Adrenal gland (tissue), 19 donors: ENCODE data around the gene TPK1. TPM values are rescaled to one million over a fixed set of nuclear protein-coding genes. Genes with fewer than 3 reads are reported as not detected.
A peak's percentile ranks its signal among the peaks of the same experiment; 100 is the strongest.

Experiments
- DNase-seq, 7 donors: peaks; one replicate each; pipeline ENCODE4 v3.0.0-alpha.2; 2019 to 2020
- H3K27ac ChIP-seq, 5 donors: fragments of 200-600 bp; sonication (generic) in 4 of 5; 1 replicate in 3 of 5; 2 replicates in 2 of 5; pipeline versions ENCODE4 v1.5.1 to v1.8.0; 2016 to 2020; ENCODE audit warnings: mild to moderate bottlenecking in 1 of 5
- H3K27me3 ChIP-seq: fragments of 200-600 bp; 2 replicates; pipeline ENCODE4 v1.8.0; 2021
- H3K36me3 ChIP-seq, 2 donors: fragments of 200-600 bp; replicated peaks in 1 of 2; 1 replicate in 1 of 2; 2 replicates in 1 of 2; pipeline versions ENCODE4 v1.5.1 to v1.8.0; 2018 to 2022
- H3K4me1 ChIP-seq, 2 donors: fragments of 200-600 bp; replicated peaks in 1 of 2; 1 replicate in 1 of 2; 2 replicates in 1 of 2; pipeline versions ENCODE4 v1.5.1 to v1.8.0; 2018 to 2021
- H3K4me3 ChIP-seq, 4 donors: fragments of 200-600 bp; sonication (generic) in 3 of 4; one replicate each; pipeline ENCODE4 v1.5.1; 2016 to 2018
- H3K9me3 ChIP-seq, 3 donors: fragments of 200-600 bp; sonication (generic) in 1 of 3; replicated peaks in 1 of 3; 1 replicate in 2 of 3; 2 replicates in 1 of 3; pipeline versions ENCODE4 v1.5.1 to v1.8.0; 2016 to 2021
- POLR2A ChIP-seq, 2 donors: fragments of 450-650 bp; IDR thresholded peaks; one replicate each; pipeline ENCODE4 v1.6.1; 2017; ENCODE audit warnings: antibody characterized with exemption in 2 of 2, mild to moderate bottlenecking in 2 of 2, moderate library complexity in 1 of 2
- WGBS, 4 donors: extraction: QIAGEN DNeasy Blood & Tissue Kit in 2 of 4; methylation state at CpG; one replicate each; pipeline versions ENCODE4 v1.1.5 to v1.1.7; 2013 to 2017; 5-methylcytosine and 5-hydroxymethylcytosine counted together
- intact Hi-C, 2 donors: fragments of 100-400 bp; cut with DNase I; formaldehyde crosslinking; loops; one replicate each; pipeline versions ENCODE4 v1.14.1 to v1.15.0; 2022 to 2023
- long read RNA-seq, 10 donors: library from polyadenylated mRNA in 3 of 10; unstranded in 2 of 10; stranded (forward) in 1 of 10; transcript quantifications; one replicate each; pipeline ENCODE4 v2.0.0 and lab custom pipeline, GENCODE V29; 2021 to 2026
- polyA plus RNA-seq, 3 donors: library from polyadenylated mRNA; stranded (reverse); fragments of 200-250 nt in 2 of 3; fragments of 350-450 nt in 1 of 3; fragmentation: Illumina TruSeq in 1 of 3; extraction: RNeasy Lipid Tissue Mini Kit (QIAGEN cat#74804) in 1 of 3; gene quantifications; one replicate each; pipeline ENCODE4 v1.2.3, GENCODE V29; 2013 to 2014
- total RNA-seq, 9 donors: library from RNA; depleted of rRNA in 4 of 9; stranded (reverse); fragments of >200 nt in 4 of 9; fragments of 120-200 nt in 1 of 9; fragmentation: NEBNext Ultra II Directional in 1 of 9; extraction: Animal tissue kit (Norgen Biotek cat#: 25700) in 1 of 9; gene quantifications; one replicate each; pipeline versions ENCODE4 v1.1.0 to v1.2.4, GENCODE V29; 2013 to 2023
- TF ChIP-seq, protein P1 (sequence below), 6 experiments: fragments of 450-650 bp in 4 of 6; fragments of 200-600 bp in 2 of 6; sonication (generic) in 1 of 6; IDR thresholded peaks; 1 replicate in 5 of 6; 2 replicates in 1 of 6; pipeline versions ENCODE4 v1.5.1 to v1.8.0; 2016 to 2021; ENCODE audit warnings: antibody characterized with exemption in 6 of 6, mild to moderate bottlenecking in 2 of 6, moderate library complexity in 1 of 6
- donor health status: healthy with polysubstance abuse.
- donor health status: Bipolar disorder and iron deficiency.
- donor health status: DM: yes; HTN: yes; CAD: no.
- donor health status: DM: no; HTN: no; CAD: no.
- donor health status: DM: no; HTN: no; CAD: no.
- donor health status: DM: yes; HTN: yes; CAD: no.

Gene TPK1
- total RNA-seq, result 10 to 100 TPM in 5 of 9 donors, 1 to 10 TPM in 4; 4.0 to 10.6 (median 10.0) TPM
- 1 to 10 TPM; 3.7 to 9.6 (median 4.6) TPM for polyA plus RNA-seq
- long read RNA-seq, donor 1, partial matches to known transcripts, result 0 of 2 reads
- long read RNA-seq, donor 1, other reads (novel, unspliced or antisense), result 0 of 2 reads
- long read RNA-seq, donor 2, result 0 reads
- long read RNA-seq, donor 3, result 0 reads
- long read RNA-seq, donor 4, partial matches to known transcripts, result 1 of 4 reads
- long read RNA-seq, donor 4, other reads (novel, unspliced or antisense), result 0 of 4 reads
- long read RNA-seq, donor 5, partial matches to known transcripts, result 2 of 11 reads
- long read RNA-seq, donor 5, other reads (novel, unspliced or antisense), result 3 of 11 reads
- long read RNA-seq, donor 6, partial matches to known transcripts, result 0 of 3 reads
- long read RNA-seq, donor 6, other reads (novel, unspliced or antisense), result 0 of 3 reads
- long read RNA-seq, donor 7, result 0 reads
- long read RNA-seq, donor 8, result 0 reads
- long read RNA-seq, donor 9, result 0 reads
- long read RNA-seq, donor 10, result 0 reads

DNA sequence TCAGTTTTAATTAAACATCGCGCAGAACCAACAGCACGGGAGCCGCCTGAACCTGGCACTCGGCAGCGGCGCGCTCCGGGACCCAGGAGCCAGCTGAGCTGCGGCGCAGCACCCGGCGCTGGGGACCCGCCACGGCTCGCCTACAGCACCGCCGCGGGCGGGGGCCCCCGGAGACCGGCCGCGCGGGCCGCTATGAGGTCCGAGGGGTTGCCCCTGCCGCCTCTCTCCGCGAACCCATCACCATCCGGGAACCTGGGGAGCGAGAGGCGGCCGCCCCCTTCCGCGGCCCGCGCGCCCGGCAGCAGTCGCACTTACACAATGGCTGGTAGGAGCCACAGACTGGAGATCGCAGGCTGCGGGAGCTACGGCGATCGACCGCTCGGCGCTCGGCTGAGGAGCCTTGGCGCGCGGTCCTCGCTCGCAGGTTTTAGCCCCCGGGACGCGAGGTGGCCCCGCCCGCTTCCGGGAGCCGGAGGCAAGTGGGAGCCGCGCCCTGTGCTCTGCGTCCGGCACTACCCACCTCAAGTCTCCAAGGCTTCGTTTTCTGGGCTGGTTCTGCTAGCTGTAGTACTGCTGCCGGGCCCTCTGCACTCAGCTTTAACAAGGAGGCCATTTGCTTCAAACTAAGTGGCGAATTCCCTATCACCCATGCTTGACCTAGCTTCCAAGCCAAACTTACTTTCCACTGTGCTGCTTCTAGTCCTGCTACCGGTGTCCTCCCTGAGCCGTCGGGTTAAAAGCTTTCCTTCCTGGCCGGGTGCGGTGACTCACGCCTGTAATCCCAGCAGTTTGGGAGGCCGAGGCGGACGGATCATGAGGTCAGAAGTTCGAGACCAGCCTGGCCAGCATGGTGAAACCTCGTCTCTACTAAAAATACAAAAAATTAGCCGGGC lies at the start of gene TPK1:
TPK1 (minus strand) TSS at position 402 of the 893 bp plus-strand sequence. CDS start 451 bp downstream, outside the sequence.
- peaks cover 5 to 13% of the 10 kb centered on the region in 2 donors for H3K4me1 ChIP-seq
- intact Hi-C loops, result no loop called here
- 4 to 20% (median 10%) methylated on average over 14 to 81 of the region's 81 CpGs for WGBS, 4 donors
- DNase-seq, result peak; percentile 90 to 95 (median 92)
- H3K27ac ChIP-seq, result peak within 1 kb of the TSS; percentile 95 to 99 (median 97)
- H3K27me3 ChIP-seq, result no peaks in the 10 kb centered on the region
- TF ChIP-seq, protein P1, sequence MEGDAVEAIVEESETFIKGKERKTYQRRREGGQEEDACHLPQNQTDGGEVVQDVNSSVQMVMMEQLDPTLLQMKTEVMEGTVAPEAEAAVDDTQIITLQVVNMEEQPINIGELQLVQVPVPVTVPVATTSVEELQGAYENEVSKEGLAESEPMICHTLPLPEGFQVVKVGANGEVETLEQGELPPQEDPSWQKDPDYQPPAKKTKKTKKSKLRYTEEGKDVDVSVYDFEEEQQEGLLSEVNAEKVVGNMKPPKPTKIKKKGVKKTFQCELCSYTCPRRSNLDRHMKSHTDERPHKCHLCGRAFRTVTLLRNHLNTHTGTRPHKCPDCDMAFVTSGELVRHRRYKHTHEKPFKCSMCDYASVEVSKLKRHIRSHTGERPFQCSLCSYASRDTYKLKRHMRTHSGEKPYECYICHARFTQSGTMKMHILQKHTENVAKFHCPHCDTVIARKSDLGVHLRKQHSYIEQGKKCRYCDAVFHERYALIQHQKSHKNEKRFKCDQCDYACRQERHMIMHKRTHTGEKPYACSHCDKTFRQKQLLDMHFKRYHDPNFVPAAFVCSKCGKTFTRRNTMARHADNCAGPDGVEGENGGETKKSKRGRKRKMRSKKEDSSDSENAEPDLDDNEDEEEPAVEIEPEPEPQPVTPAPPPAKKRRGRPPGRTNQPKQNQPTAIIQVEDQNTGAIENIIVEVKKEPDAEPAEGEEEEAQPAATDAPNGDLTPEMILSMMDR (IDR thresholded peaks at IDR 0.05), result peak in 1 of 6 experiments; percentile 2
- peak; percentile 72 to 95 for TF ChIP-seq POLR2A (IDR thresholded peaks at IDR 0.05)
- H3K36me3 ChIP-seq, result no peaks in the 10 kb centered on the region
- H3K9me3 ChIP-seq, result no peaks in the 10 kb centered on the region
- peak within 1 kb of the TSS; percentile 68 to 91 (median 76) for H3K4me3 ChIP-seq

GRCh38 chr7:144885478-144885877 lies 49.6 kb upstream of the TPK1 start:
- intact Hi-C loops, result no loop called here
- H3K27ac ChIP-seq, result no peak overlapping the region
- H3K4me1 ChIP-seq, result no peaks in the 10 kb centered on the region
- H3K9me3 ChIP-seq, result no peaks in the 10 kb centered on the region
- H3K27me3 ChIP-seq, result no peaks in the 10 kb centered on the region
- no peak overlapping the region for H3K4me3 ChIP-seq
- DNase-seq, result no peak
- no peak for TF ChIP-seq POLR2A (IDR thresholded peaks at IDR 0.05)
- TF ChIP-seq, protein P1 (IDR thresholded peaks at IDR 0.05), result no peak
- WGBS, 4 donors, result 67 to 81% (median 73%) methylated on average over 6 of the region's 6 CpGs
- no peaks in the 10 kb centered on the region for H3K36me3 ChIP-seq

GRCh38 chr7:144884896-144885295 lies 49.0 kb upstream of the TPK1 start:
- H3K27ac ChIP-seq, result no peak overlapping the region
- no peaks in the 10 kb centered on the region for H3K27me3 ChIP-seq
- TF ChIP-seq, protein P1 (IDR thresholded peaks at IDR 0.05), result no peak
- no peak for TF ChIP-seq POLR2A (IDR thresholded peaks at IDR 0.05)
- H3K4me3 ChIP-seq, result no peak overlapping the region
- no peaks in the 10 kb centered on the region for H3K4me1 ChIP-seq
- no peaks in the 10 kb centered on the region for H3K9me3 ChIP-seq
- DNase-seq, result no peak
- no peaks in the 10 kb centered on the region for H3K36me3 ChIP-seq
- intact Hi-C loops, result no loop called here
- 48 to 52% (median 50%) methylated on average over 2 of the region's 2 CpGs for WGBS, 4 donors

DNA sequence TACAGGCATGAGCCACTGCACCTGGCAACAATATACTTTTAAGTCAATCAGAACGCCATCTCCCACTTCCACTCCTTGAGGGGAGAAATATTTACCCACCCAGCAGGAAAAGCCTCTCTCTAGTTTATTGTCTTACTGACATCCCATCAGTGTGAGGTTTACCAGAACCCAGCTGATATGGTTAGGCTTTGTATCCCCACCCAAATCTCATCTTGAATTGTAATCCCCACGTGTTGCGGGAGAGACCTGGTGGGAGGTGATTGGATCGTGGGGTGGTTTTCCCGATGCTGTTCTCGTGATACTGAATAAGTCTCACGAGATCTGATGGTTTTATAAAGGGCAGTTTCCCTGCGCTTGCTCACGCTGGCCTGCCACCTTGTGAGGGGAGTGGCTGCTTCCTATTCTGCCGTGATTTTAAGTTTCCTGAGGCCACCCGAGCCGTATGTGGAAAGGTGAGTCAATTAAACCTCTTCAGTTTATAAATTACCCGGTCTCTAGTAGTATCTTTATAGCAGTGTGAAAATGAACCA lies 37.5 kb upstream of the TPK1 start:
- Histone ChIP-seq H3K27ac (no peak overlapping the region), H3K4me1 (no peaks in the 10 kb centered on the region), H3K4me3 (no peak overlapping the region), H3K27me3 (no peaks in the 10 kb centered on the region), H3K9me3 (no peaks in the 10 kb centered on the region), H3K36me3 (no peaks in the 10 kb centered on the region)
- intact Hi-C loops, result no loop called here
- TF ChIP-seq, protein P1 (IDR thresholded peaks at IDR 0.05), result no peak
- no peak for TF ChIP-seq POLR2A (IDR thresholded peaks at IDR 0.05)
- DNase-seq, result no peak
- 77 to 83% (median 80%) methylated on average over 13 of the region's 13 CpGs for WGBS, 4 donors
